HepG2 (cell line): Measurements from ENCODE around the gene WIPF3. TPM values are rescaled to one million over a fixed set of nuclear protein-coding genes. Genes with fewer than 3 reads are reported as not detected.

ENCODE experiments used
- ATAC-seq: fragments of 200-7000 bp; cut with Tn5 transposase; 3 replicates; pipeline ENCODE4 v1.9.1; 2020; ENCODE audit warnings: mild to moderate bottlenecking, moderate library complexity
- BruUV-seq: library from RNA; stranded (reverse); fragments of 400-500 nt; replicated peaks from 2 replicates; lab custom pipeline; 2021; lab: Mats Ljungman, UMichigan
- CTCF ChIA-PET: fragments of 300-600 bp; formaldehyde crosslinking; extraction: SDS; loops from one replicate; lab custom pipeline; 2021; ENCODE audit warnings: low total read pairs, inconsistent platforms, low intra/inter-chr PET ratio; lab: Yijun Ruan, JAX
- POLR2A ChIA-PET: fragments of 350-600 bp; sonication (Branson Sonifier 250); formaldehyde crosslinking; loops from one replicate; lab custom pipeline; 2020; ENCODE audit warnings: antibody characterized with exemption, inconsistent platforms; lab: Yijun Ruan, JAX
- DNase-seq: peaks from one replicate; pipeline ENCODE4 v3.0.0-alpha.2; 2015; ENCODE audit warnings: low spot score
- FAIRE-seq: peaks from 3 replicates; lab custom pipeline; 2011; peaks lifted over from hg19 to GRCh38; lab: Jason Lieb, UNC
- H2AFZ ChIP-seq: one replicate; pipeline ENCODE4 v1.6.1; 2011; ENCODE audit warnings: low read length, inconsistent platforms
- H3K27ac ChIP-seq: fragments of 300-600 bp; 3 replicates; pipeline ENCODE4 v1.8.0; 2011; ENCODE audit warnings: mixed run types, mild to moderate bottlenecking, mixed read lengths, low read length, inconsistent platforms; ENCODE audit not compliant: insufficient read depth; ENCODE audit errors: extremely low read length
- H3K27me3 ChIP-seq, 2 experiments: fragments of 200-600 bp in 1 of 2; 2 replicates in 1 of 2; 3 replicates in 1 of 2; pipeline versions ENCODE4 v1.6.0 to v1.8.0; 2011; ENCODE audit warnings: low read length in 2 of 2, mild to moderate bottlenecking in 2 of 2, moderate library complexity in 2 of 2, inconsistent platforms in 1 of 2; ENCODE audit not compliant: insufficient read depth in 2 of 2, control insufficient read depth in 1 of 2
- H3K36me3 ChIP-seq, 2 experiments: fragments of 200-600 bp in 1 of 2; replicated peaks in 1 of 2; 2 replicates in 1 of 2; 3 replicates in 1 of 2; pipeline versions ENCODE4 v1.5.1 to v1.8.0; 2011; ENCODE audit warnings: low read length in 2 of 2, inconsistent platforms in 1 of 2; ENCODE audit not compliant: insufficient read depth in 2 of 2, control insufficient read depth in 1 of 2
- H3K4me1 ChIP-seq: 2 replicates; pipeline ENCODE4 v1.5.1; 2012; ENCODE audit warnings: low read length, inconsistent platforms; ENCODE audit not compliant: insufficient read depth
- H3K4me2 ChIP-seq: 2 replicates; pipeline ENCODE4 v1.6.0; 2011; ENCODE audit warnings: low read depth, low read length, inconsistent platforms
- H3K4me3 ChIP-seq, 3 experiments: fragments of 200-600 bp in 1 of 3; sonication (generic), shearing (Covaris generic) in 1 of 3; replicated peaks in 1 of 3; 2 replicates each; pipeline ENCODE4 v1.5.1; 2011 to 2016; ENCODE audit warnings: low read length in 3 of 3, inconsistent platforms in 2 of 3, low read depth in 2 of 3, mild to moderate bottlenecking in 2 of 3, control low read depth in 1 of 3, mixed read lengths in 1 of 3; ENCODE audit not compliant: insufficient read depth in 1 of 3
- H3K79me2 ChIP-seq: one replicate; pipeline ENCODE4 v1.6.1; 2011; ENCODE audit warnings: low read length, inconsistent platforms; ENCODE audit not compliant: insufficient read depth
- H3K9ac ChIP-seq: 2 replicates; pipeline ENCODE4 v1.6.0; 2011; ENCODE audit warnings: mild to moderate bottlenecking, low read depth, low read length, inconsistent platforms; ENCODE audit not compliant: insufficient read depth
- H3K9me3 ChIP-seq: 2 replicates; pipeline ENCODE4 v1.5.1; 2012; ENCODE audit warnings: mild to moderate bottlenecking, low read length
- H4K20me1 ChIP-seq: 2 replicates; pipeline ENCODE4 v1.6.0; 2011; ENCODE audit warnings: inconsistent platforms, mild to moderate bottlenecking, low read length, moderate library complexity; ENCODE audit not compliant: insufficient read depth
- ATM ChIP-seq: fragments of 450-650 bp; IDR thresholded peaks from 2 replicates; pipeline ENCODE4 v1.7.1; 2017; ENCODE audit warnings: mild to moderate bottlenecking, borderline replicate concordance
- FOSL2 ChIP-seq: sonication (generic); formaldehyde crosslinking; IDR thresholded peaks from 2 replicates; pipeline ENCODE4 v1.4.0; 2020; ENCODE audit warnings: missing genetic modification reagents
- GMEB2 ChIP-seq: IDR thresholded peaks from 2 replicates; pipeline ENCODE4 v1.6.1; 2016; ENCODE audit warnings: missing biosample characterization, missing genetic modification reagents, low read depth
- RBFOX2 ChIP-seq: fragments of 200-400 bp; formaldehyde crosslinking; IDR thresholded peaks from 2 replicates; pipeline ENCODE4 v1.6.1; 2017; ENCODE audit warnings: low read depth, mild to moderate bottlenecking, low read length
- TMF1 ChIP-seq: sonication (generic); formaldehyde crosslinking; IDR thresholded peaks from 2 replicates; pipeline ENCODE4 v1.8.1; 2022; ENCODE audit warnings: low read depth, missing genetic modification reagents
- ZBTB8A ChIP-seq: sonication (generic); formaldehyde crosslinking; IDR thresholded peaks from 2 replicates; pipeline ENCODE4 v1.4.0; 2020; ENCODE audit warnings: mild to moderate bottlenecking, low read depth, missing genetic modification reagents, borderline replicate concordance
- ZC3H13 ChIP-seq: sonication (generic); formaldehyde crosslinking; IDR thresholded peaks from 2 replicates; pipeline ENCODE4 v1.8.1; 2023; ENCODE audit warnings: mild to moderate bottlenecking, missing genetic modification reagents, moderate library complexity
- ZMYM4 ChIP-seq: sonication (generic); formaldehyde crosslinking; IDR thresholded peaks from 2 replicates; pipeline ENCODE4 v1.8.1; 2023; ENCODE audit warnings: mild to moderate bottlenecking, missing genetic modification reagents
- ZNF207 ChIP-seq: fragments of 450-650 bp; IDR thresholded peaks from 2 replicates; pipeline ENCODE4 v1.6.1; 2016; ENCODE audit warnings: antibody characterized with exemption, borderline replicate concordance
- ZNF446 ChIP-seq: sonication (generic); formaldehyde crosslinking; IDR thresholded peaks from 2 replicates; pipeline ENCODE4 v1.5.0; 2020; ENCODE audit warnings: mild to moderate bottlenecking, missing genetic modification reagents
- ZNF569 ChIP-seq: sonication (generic); formaldehyde crosslinking; IDR thresholded peaks from 2 replicates; pipeline ENCODE4 v1.5.0; 2020; ENCODE audit warnings: mild to moderate bottlenecking, missing genetic modification reagents, moderate library complexity, borderline replicate concordance
- ZNF572 ChIP-seq: sonication (generic); formaldehyde crosslinking; IDR thresholded peaks from 2 replicates; pipeline ENCODE4 v1.5.1; 2020; ENCODE audit warnings: mild to moderate bottlenecking, missing genetic modification reagents
- ZNF75D ChIP-seq: sonication (generic); formaldehyde crosslinking; IDR thresholded peaks from 2 replicates; pipeline ENCODE4 v1.8.1; 2023; ENCODE audit warnings: missing genetic modification reagents, mild to moderate bottlenecking, borderline replicate concordance
- ZNF879 ChIP-seq: sonication (generic); formaldehyde crosslinking; IDR thresholded peaks from 2 replicates; pipeline ENCODE4 v1.8.1; 2023; ENCODE audit warnings: missing genetic modification reagents
- WGBS: methylation state at CpG from one replicate; pipeline ENCODE4 v1.1.6; 2017; ENCODE audit warnings: low lambda C conversion rate; 5-methylcytosine and 5-hydroxymethylcytosine counted together
- in situ Hi-C: cut with HindIII; loops from 2 replicates; pipeline ENCODE4 v1.10.0; 2017; ENCODE audit warnings: low pct_unique_long_range_greater_than_20kb; ENCODE audit not compliant: extremely low pct_ligation_motif_present
- intact Hi-C: fragments of 100-400 bp; cut with micrococcal nuclease; formaldehyde crosslinking; loops from one replicate; pipeline ENCODE4 v1.10.0; 2022; ENCODE audit not compliant: unreplicated experiment
- polyA plus RNA-seq, 8 experiments: library from polyadenylated mRNA; depleted of rRNA in 3 of 8; stranded (reverse) in 7 of 8; unstranded in 1 of 8; fragments of >200 nt; fragmentation: Illumina TruSeq in 4 of 8; extraction: Trizol in 4 of 8; gene quantifications; 2 replicates each; pipeline versions ENCODE4 v1.2.1 to v1.2.3, GENCODE V29; 2011 to 2016; ENCODE audit warnings: low read depth in 4 of 8, missing spikeins in 1 of 8, mixed read lengths in 1 of 8; ENCODE audit not compliant: insufficient read depth in 1 of 8
- total RNA-seq, 5 experiments: library from RNA; depleted of rRNA; stranded (reverse); fragments of >200 nt; fragmentation: Illumina TruSeq; extraction: Trizol; gene quantifications; 2 replicates each; pipeline ENCODE4 v1.2.3, GENCODE V29; 2016; ENCODE audit warnings: low read depth in 1 of 5
- TF ChIP-seq, protein P1 (sequence below): sonication (generic); formaldehyde crosslinking; IDR thresholded peaks from 2 replicates; pipeline ENCODE4 v1.5.1; 2020; ENCODE audit warnings: mild to moderate bottlenecking, moderate library complexity, missing genetic modification reagents

The WIPF3 gene
- total and polyA plus RNA-seq, 2 of the 13 experiments (the other 11 are each of a cell fraction or from before 2014, with no cell fraction given): 0.03 TPM; not detected in 1

DNA sequence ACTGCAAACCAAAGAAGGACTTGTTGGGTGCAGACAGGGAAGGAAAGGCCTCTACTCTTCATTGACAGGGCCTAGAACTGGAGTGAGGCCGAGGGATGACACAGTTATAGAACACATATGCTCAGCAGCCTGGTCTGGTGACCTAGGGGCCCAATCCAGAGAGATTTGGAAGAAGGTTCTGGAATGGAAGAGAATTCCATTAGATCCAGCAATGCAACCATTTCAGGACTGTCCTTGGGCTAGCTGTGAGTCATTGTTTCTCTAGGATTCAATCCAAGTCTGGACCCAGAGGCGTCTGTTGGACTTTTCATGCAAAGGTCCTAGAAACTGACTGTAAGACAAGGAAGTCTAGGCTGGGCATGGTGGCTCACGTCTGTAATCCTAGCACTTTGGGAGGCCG, 59.2 kb downstream of the WIPF3 start:
- no peak for ATAC-seq
- Histone ChIP-seq H3K27me3 (peaks cover 0 to 3% of the 10 kb centered on the region in 2 experiments; a peak in 1 of 5 replicates), H3K4me1 (no peaks in the 10 kb centered on the region), H2AFZ (no peak overlapping the region), H3K9me3 (no peaks in the 10 kb centered on the region), H3K36me3 (no peaks in the 10 kb centered on the region), H3K79me2 (no peaks in the 10 kb centered on the region), H3K27ac (no peak overlapping the region), H3K9ac (no peak overlapping the region), H3K4me2 (no peak overlapping the region), H3K4me3 (no peak overlapping the region), H4K20me1 (no peaks in the 10 kb centered on the region)
- POLR2A ChIA-PET: no interaction called here
- in situ Hi-C loops: no loop called here
- intact Hi-C loops: no loop called here
- CTCF ChIA-PET: no interaction called here
- TF ChIP-seq TMF1 (CRISPR knock-in tag): no peak
- TF ChIP-seq FOSL2 (CRISPR knock-in tag): peak; percentile 63
- BruUV-seq: no TSS peak
- peak; percentile 15 for DNase-seq
- 0% methylated on average over 3 of the region's 4 CpGs for WGBS
- FAIRE-seq: no peak

GRCh38 chr7:29866490-29866930, 60.2 kb downstream of the WIPF3 start:
- Histone ChIP-seq H2AFZ (no peak overlapping the region), H3K9ac (no peak overlapping the region), H3K27ac (no peak overlapping the region), H3K36me3 (no peaks in the 10 kb centered on the region), H4K20me1 (no peaks in the 10 kb centered on the region), H3K79me2 (no peaks in the 10 kb centered on the region), H3K27me3 (peaks cover 0 to 7% of the 10 kb centered on the region in 2 experiments; a peak in 1 of 5 replicates), H3K4me1 (no peaks in the 10 kb centered on the region), H3K4me2 (no peak overlapping the region), H3K9me3 (no peaks in the 10 kb centered on the region), H3K4me3 (no peak overlapping the region)
- intact Hi-C loops: no loop called here
- FAIRE-seq: no peak
- CTCF ChIA-PET: no interaction called here
- no peak for TF ChIP-seq ZBTB8A (CRISPR knock-in tag)
- no peak for TF ChIP-seq GMEB2 (CRISPR knock-in tag)
- no peak for TF ChIP-seq ZNF572
- no peak for TF ChIP-seq ZNF879 (CRISPR knock-in tag)
- TF ChIP-seq ZC3H13 (CRISPR knock-in tag): no peak
- TF ChIP-seq ZNF446 (CRISPR knock-in tag): no peak
- no peak for TF ChIP-seq ZNF569
- no peak for TF ChIP-seq RBFOX2
- no peak for TF ChIP-seq ZNF207
- TF ChIP-seq ZNF75D (CRISPR knock-in tag): no peak
- TF ChIP-seq ATM: no peak
- TF ChIP-seq, protein P1, sequence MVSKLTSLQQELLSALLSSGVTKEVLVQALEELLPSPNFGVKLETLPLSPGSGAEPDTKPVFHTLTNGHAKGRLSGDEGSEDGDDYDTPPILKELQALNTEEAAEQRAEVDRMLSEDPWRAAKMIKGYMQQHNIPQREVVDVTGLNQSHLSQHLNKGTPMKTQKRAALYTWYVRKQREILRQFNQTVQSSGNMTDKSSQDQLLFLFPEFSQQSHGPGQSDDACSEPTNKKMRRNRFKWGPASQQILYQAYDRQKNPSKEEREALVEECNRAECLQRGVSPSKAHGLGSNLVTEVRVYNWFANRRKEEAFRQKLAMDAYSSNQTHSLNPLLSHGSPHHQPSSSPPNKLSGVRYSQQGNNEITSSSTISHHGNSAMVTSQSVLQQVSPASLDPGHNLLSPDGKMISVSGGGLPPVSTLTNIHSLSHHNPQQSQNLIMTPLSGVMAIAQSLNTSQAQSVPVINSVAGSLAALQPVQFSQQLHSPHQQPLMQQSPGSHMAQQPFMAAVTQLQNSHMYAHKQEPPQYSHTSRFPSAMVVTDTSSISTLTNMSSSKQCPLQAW (CRISPR knock-in tag): no peak
- no peak for TF ChIP-seq ZMYM4 (CRISPR knock-in tag)
- in situ Hi-C loops: no loop called here
- POLR2A ChIA-PET: no interaction called here
- WGBS: 19% methylated on average over 3 of the region's 3 CpGs
- DNase-seq: no peak
- ATAC-seq: no peak
- BruUV-seq: no TSS peak
